ENCODE data around the gene TK1. TPM values are rescaled to one million over a fixed set of nuclear protein-coding genes. Genes with fewer than 3 reads are reported as not detected.
"Not testable (repeated sequence)": the region's sequence is repeated elsewhere in the genome, so short reads cannot be mapped to it uniquely, and the experiment has no call there.

The TK1 gene
- total RNA-seq, 1 experiment from 2014 or later: 190 TPM

DNA sequence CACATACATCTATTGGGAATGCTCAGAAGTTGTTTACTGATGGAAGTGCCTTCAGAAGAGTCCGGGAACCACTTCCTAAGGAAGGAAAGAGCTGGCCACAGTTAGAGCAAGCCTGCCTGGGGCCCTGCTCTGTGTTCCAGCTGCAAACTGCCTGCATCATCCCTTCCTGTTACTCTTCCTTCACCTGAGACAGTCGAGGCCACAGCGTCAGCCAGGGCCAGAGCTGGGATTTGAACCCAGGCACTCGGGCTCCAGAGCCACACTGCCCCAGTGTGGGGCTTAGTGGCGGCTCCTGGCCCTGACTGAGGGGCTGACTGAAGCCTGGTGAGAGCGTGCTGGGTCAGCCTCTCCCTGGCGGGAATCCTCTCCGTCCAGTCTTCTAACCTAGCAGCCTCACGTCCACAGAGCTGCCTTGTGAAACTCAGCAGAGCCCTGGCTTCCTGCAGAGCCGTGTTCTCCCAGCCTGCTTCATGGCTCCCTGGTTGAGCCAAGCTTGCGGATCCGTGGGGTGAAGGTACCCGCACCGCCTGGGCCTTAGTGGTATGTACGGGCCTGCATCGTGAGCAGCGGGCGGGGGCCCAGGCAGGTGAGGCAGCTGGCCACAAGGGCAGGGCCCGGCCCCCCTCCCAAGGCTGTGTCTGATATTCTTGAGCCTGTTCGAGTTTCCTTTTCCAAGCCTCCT, 45.3 kb downstream of the TK1 start:
- no peaks in the 10 kb centered on the region for H3K27me3 ChIP-seq (replicated peaks; ENCODE audit: control insufficient read depth, insufficient read depth, low read length)
- Mint-ChIP-seq H3K4me1 (ENCODE audit: low read depth, unreplicated experiment) (peaks cover 5% of the 10 kb centered on the region), H3K4me3 (ENCODE audit: unreplicated experiment) (no peak overlapping the region), H3K36me3 (ENCODE audit: insufficient read depth, unreplicated experiment) (peaks cover 8% of the 10 kb centered on the region), H3K9me3 (ENCODE audit: unreplicated experiment) (no peaks in the 10 kb centered on the region), H3K27ac (ENCODE audit: unreplicated experiment) (no peak overlapping the region), H3K27me3 (ENCODE audit: insufficient read depth, unreplicated experiment) (no peaks in the 10 kb centered on the region)
- no peak overlapping the region for H3K4me3 ChIP-seq (ENCODE audit: low read depth, low read length)
- POLR2A ChIA-PET: interaction anchor here (0.5 kb wide), 1 partner anchor 10 kb away, joined by 4 read pairs; no protein-coding TSS in a partner anchor
- no peak for DNase-seq
- H3K4me1 ChIP-seq: peaks cover 40% of the 10 kb centered on the region
- TF ChIP-seq, protein P1, sequence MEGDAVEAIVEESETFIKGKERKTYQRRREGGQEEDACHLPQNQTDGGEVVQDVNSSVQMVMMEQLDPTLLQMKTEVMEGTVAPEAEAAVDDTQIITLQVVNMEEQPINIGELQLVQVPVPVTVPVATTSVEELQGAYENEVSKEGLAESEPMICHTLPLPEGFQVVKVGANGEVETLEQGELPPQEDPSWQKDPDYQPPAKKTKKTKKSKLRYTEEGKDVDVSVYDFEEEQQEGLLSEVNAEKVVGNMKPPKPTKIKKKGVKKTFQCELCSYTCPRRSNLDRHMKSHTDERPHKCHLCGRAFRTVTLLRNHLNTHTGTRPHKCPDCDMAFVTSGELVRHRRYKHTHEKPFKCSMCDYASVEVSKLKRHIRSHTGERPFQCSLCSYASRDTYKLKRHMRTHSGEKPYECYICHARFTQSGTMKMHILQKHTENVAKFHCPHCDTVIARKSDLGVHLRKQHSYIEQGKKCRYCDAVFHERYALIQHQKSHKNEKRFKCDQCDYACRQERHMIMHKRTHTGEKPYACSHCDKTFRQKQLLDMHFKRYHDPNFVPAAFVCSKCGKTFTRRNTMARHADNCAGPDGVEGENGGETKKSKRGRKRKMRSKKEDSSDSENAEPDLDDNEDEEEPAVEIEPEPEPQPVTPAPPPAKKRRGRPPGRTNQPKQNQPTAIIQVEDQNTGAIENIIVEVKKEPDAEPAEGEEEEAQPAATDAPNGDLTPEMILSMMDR (IDR thresholded peaks at IDR 0.05; ENCODE audit: insufficient read depth in 1 of 2, low read depth in 1 of 2, low read length in 1 of 2, severe bottlenecking in 1 of 2, unreplicated experiment in 1 of 2): no peak
- CTCF ChIA-PET: interaction anchor here (0.6 to 0.9 kb wide), 4 partner anchors 11 to 1530 kb away, joined by 3 to 5 read pairs (median 4); partner anchors contain the start of gene TMC6
- BruUV-seq (replicated peaks): no TSS peak
- no peaks in the 10 kb centered on the region for H3K9me3 ChIP-seq
- intact Hi-C loops (cut with micrococcal nuclease; ENCODE audit: unreplicated experiment): no loop called here
- no peaks in the 10 kb centered on the region for H3K36me3 ChIP-seq (ENCODE audit: control insufficient read depth, insufficient read depth, low read length)

DNA sequence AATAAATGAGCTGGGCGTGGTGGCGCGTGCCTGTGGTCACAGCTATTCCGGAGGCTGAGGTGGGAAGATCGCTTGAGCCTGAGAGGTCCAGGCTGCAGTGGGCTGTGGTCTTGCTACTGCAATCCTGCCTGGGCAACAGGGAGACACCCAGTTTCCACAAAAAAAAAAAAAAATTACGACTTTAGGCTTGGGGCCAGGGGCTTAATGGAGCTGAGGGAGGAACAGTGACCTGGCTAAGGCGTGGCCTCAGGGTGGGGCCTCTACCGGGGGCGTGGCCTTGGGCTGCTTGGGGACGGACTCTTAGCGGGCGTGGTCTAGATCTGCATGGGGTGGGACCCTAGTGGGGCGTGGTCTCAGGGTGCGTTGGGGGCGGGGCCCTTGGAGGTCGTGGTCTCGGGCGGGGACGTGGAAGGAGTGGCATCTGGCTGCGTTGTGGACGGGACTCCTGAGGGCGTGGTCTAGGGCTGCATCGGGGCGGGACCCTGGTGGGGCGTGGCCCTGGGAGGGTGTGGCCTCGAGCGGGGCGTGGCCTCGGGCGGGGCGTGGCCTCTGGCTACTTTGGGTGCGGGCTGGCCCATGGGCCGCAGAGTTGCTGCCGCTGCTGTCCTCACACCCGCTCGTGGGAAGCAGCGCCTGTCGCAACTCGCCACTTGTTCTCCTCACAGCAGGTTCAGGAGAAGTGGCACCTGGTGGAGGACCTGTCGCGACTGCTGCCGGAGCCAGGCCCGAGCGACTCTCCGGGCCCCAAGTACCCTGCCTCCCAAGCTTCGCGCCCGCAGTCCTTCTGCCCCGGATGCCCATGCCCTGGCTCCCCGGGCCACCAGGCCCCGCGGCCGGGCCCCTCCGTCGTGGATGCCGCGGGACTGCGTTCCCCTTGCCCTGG, 46.4 kb downstream of the TK1 start:
- H3K4me1 ChIP-seq: peaks cover 31% of the 10 kb centered on the region
- ChIA-PET CTCF (interaction anchor here (0.7 to 1.1 kb wide), 2 partner anchors 12 to 36 kb away, joined by 4 to 9 read pairs; no protein-coding TSS in a partner anchor), POLR2A (interaction anchor here (0.6 to 0.8 kb wide), 3 partner anchors 19 to 46 kb away, joined by 3 to 4 read pairs (median 3); partner anchors contain the start of gene TK1)
- H3K36me3 Mint-ChIP-seq (ENCODE audit: insufficient read depth, unreplicated experiment): peaks cover 8% of the 10 kb centered on the region
- no peaks in the 10 kb centered on the region for H3K27me3 Mint-ChIP-seq (ENCODE audit: insufficient read depth, unreplicated experiment)
- intact Hi-C loops (cut with micrococcal nuclease; ENCODE audit: unreplicated experiment): loop anchor here (1.0 kb wide), 1 partner anchor 11 kb away; no protein-coding TSS in a partner anchor
- H3K9me3 Mint-ChIP-seq (ENCODE audit: unreplicated experiment): no peaks in the 10 kb centered on the region
- H3K4me3 Mint-ChIP-seq (ENCODE audit: unreplicated experiment): no peak overlapping the region
- H3K9me3 ChIP-seq: no peaks in the 10 kb centered on the region
- H3K4me1 Mint-ChIP-seq (ENCODE audit: low read depth, unreplicated experiment): peaks cover 5% of the 10 kb centered on the region
- H3K36me3 ChIP-seq (ENCODE audit: control insufficient read depth, insufficient read depth, low read length): no peaks in the 10 kb centered on the region
- peak; percentile 93 to 98 for DNase-seq
- BruUV-seq (replicated peaks): no TSS peak
- H3K27me3 ChIP-seq (replicated peaks; ENCODE audit: control insufficient read depth, insufficient read depth, low read length): no peaks in the 10 kb centered on the region
- no peak overlapping the region for H3K4me3 ChIP-seq (ENCODE audit: low read depth, low read length)
- TF ChIP-seq, protein P1 (IDR thresholded peaks at IDR 0.05; ENCODE audit: insufficient read depth in 1 of 2, low read depth in 1 of 2, low read length in 1 of 2, severe bottlenecking in 1 of 2, unreplicated experiment in 1 of 2): no peak
- H3K27ac Mint-ChIP-seq (ENCODE audit: unreplicated experiment): peak overlapping the region; percentile 83

DNA sequence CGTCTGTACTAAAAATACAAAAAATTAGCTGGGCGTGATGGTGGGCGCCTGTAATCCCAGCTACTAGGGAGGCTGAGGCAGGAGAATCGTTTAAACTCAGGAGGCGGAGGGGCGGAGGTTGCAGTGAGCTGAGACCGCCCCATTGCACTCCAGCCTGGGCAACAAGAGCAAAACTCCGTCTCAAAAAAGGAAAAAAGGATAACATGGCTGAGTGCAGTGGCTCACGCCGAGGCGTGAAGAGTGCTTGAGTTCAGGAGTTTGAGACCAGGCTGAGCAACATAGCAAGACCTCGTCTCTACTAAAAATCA, 47.0 kb downstream of the TK1 start:
- H3K36me3 ChIP-seq (ENCODE audit: control insufficient read depth, insufficient read depth, low read length); H3K9me3 ChIP-seq; H3K4me3 Mint-ChIP-seq (ENCODE audit: unreplicated experiment); BruUV-seq (replicated peaks); H3K4me1 Mint-ChIP-seq (ENCODE audit: low read depth, unreplicated experiment); H3K27me3 Mint-ChIP-seq (ENCODE audit: insufficient read depth, unreplicated experiment); H3K4me3 ChIP-seq (ENCODE audit: low read depth, low read length); H3K27me3 ChIP-seq (replicated peaks; ENCODE audit: control insufficient read depth, insufficient read depth, low read length); H3K36me3 Mint-ChIP-seq (ENCODE audit: insufficient read depth, unreplicated experiment); DNase-seq; H3K9me3 Mint-ChIP-seq (ENCODE audit: unreplicated experiment): not testable (repeated sequence)
- ChIA-PET CTCF (interaction anchor here (1.1 kb wide), 1 partner anchor 12 kb away, joined by 9 read pairs; no protein-coding TSS in a partner anchor), POLR2A (interaction anchor here (0.7 to 0.8 kb wide), 2 partner anchors 29 to 47 kb away, joined by 3 read pairs; partner anchors contain the start of gene TK1)
- H3K27ac Mint-ChIP-seq (ENCODE audit: unreplicated experiment): peak overlapping the region; percentile 83
- peaks cover 25% of the 10 kb centered on the region for H3K4me1 ChIP-seq
- intact Hi-C loops (cut with micrococcal nuclease; ENCODE audit: unreplicated experiment): loop anchor here (1.0 kb wide), 1 partner anchor 11 kb away; no protein-coding TSS in a partner anchor
